Activated CD8-positive, alpha-beta memory T cell treated with anti-CD3 and anti-CD28 coated beads for 36 hours (primary cell): ENCODE measurements around the gene TRAP1. TPM values are rescaled to one million over a fixed set of nuclear protein-coding genes. Genes with fewer than 3 reads are reported as not detected.
"Not testable (repeated sequence)": the region's sequence is repeated elsewhere in the genome, so short reads cannot be mapped to it uniquely, and the experiment has no call there.

Source experiments
- CTCF ChIA-PET: fragments of 350-600 bp; sonication (Branson Sonifier 250); formaldehyde crosslinking; loops from one replicate; lab custom pipeline; 2021; ENCODE audit warnings: antibody characterized with exemption; lab: Charles Lee
- POLR2A ChIA-PET: fragments of 350-600 bp; sonication (Branson Sonifier 250); formaldehyde crosslinking; loops from one replicate; lab custom pipeline; 2021; ENCODE audit warnings: antibody characterized with exemption; lab: Charles Lee
- total RNA-seq, 2 experiments: library from RNA; stranded (reverse); gene quantifications; one replicate each; pipeline ENCODE4 v1.2.3, GENCODE V29; 2021

The TRAP1 gene
- total RNA-seq, 2 experiments from 2014 or later = 331 to 335 TPM

DNA sequence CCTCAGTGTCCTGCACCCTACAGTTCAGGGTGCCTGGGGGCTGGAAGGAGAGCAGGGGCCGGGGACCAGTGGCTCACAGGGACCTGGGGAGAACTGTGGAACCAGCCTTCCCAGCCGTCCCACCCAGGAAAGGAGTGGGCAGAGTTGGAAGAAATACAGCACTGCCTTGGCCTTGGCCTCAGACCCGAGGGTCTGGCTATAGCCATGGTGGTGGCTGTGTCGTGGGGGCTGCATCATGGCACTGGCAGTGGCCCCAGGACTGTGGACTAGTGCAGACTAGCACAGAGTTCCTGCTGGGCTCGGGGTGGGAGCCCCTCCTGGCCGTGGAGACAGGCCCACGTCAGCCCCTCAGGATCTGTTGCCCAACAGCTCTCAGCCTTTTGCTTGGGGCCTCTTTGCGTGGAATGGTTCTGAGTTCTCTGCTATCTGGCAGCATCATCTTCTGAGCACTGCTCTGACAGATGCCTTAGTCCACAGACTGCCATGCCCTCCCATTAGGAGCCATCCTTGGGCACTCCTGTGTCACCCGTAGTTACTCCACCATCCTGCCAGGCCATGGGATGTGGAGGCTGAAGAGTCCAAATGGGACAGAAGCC, 75.4 kb downstream of the TRAP1 start:
- POLR2A ChIA-PET = no interaction called here
- CTCF ChIA-PET = no interaction called here

- ChIA-PET CTCF (no interaction called here), POLR2A (interaction anchor here (0.5 kb wide), 1 partner anchor 29 kb away, joined by 5 read pairs; no protein-coding TSS in a partner anchor)
Measured at GRCh38 chr16:3640632-3641501, 76.5 kb downstream of the TRAP1 start.

DNA sequence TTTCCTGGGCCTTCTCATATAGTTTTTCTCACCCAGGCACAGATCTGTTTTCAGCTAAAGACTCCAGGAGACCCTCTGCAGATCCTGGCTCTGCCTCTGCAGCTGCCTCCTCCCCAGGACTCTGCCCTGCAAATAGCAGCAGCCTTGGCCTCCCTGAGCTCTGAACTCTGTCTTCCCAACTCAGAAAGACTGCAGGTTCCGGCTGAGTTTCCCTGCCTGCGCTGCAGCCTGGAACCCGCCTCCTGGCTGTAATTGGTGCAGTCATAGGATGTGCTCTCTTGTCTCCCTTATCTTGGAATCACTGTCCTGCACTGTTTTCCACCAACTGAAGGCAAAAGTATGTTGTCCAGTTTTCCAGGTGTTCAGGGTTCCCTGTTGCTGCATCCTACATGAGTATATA, 77.1 kb downstream of the TRAP1 start:
- POLR2A ChIA-PET = no interaction called here

GRCh38 chr16:3638916-3639644, 78.2 kb downstream of the TRAP1 start:
- POLR2A ChIA-PET = no interaction called here
- CTCF ChIA-PET = no interaction called here

More for the DNA sequence above, 77.1 kb downstream of the TRAP1 start:
- CTCF ChIA-PET = no interaction called here

GRCh38 chr16:3637371-3637923, 79.9 kb downstream of the TRAP1 start:
- ChIA-PET POLR2A (no interaction called here), CTCF (interaction anchor here (0.6 kb wide), 1 partner anchor 11 kb away, joined by 3 read pairs; no protein-coding TSS in a partner anchor)

DNA sequence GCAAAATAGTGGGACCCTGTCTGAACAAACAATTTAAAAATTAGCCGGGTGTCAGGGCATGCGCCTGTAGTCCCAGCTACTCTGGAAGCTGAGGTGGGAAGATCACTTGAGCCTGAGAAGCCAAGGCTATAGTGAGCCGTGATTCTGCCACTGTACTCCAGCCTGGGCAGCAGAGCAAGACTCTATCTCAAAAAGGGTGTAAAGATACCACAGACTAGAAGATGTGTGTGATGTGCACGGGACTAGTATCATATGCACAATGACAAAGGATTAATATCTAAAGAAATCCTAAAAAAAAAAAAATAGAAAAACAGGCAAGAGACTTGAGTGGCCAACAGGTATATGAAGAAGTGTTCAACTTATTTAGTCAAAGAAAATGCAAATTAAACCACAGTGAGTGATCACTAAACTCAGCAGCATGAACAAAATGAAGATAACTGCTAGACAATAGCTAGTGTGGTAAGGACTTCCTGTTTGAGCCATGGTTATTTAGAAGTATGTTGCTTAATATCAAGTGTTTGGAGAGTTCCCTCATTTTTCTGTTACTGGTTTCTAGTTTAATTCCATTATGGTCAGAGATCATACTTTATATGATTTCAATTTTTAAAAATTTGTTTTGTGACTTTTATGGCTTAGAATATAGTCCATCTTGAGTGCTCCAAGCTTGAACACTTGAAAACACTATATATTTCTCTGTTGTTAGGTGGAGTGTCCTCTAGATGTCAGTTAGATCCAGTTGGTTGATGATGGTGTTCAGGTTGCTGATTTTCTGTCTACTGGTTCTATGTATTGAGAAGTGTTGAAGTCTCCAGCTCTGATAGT, 91.2 kb downstream of the TRAP1 start:
- POLR2A ChIA-PET = interaction anchor here (0.7 kb wide), 1 partner anchor 14 kb away, joined by 4 read pairs; no protein-coding TSS in a partner anchor
- CTCF ChIA-PET = interaction anchor here (0.7 to 1.9 kb wide), 4 partner anchors 9 to 14 kb away, joined by 3 to 6 read pairs (median 3); partner anchors contain the start of gene SLX4

DNA sequence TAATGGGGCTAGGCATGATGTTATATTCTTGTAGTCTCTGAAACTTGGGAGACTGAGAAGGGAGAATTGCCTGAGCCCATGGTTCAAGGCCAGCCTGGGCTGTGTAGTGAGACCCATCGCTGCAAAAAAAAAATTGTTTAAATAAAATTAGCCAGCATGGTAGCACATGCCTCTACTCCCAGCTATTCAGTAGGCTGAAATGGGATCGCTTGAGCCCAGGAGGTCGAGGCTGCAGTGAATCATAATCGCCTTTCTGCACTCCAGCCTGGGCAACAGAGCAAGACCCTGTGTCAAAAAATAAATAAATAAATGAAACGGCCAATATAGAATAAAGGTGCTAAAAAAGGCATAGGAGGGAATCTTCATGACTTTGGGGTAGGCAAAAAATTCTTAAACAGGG, 92.0 kb downstream of the TRAP1 start:
- POLR2A ChIA-PET = no interaction called here
- CTCF ChIA-PET = no interaction called here

GRCh38 chr16:3623642-3624041, 93.7 kb downstream of the TRAP1 start:
- ChIA-PET CTCF (no interaction called here), POLR2A (no interaction called here)

- CTCF ChIA-PET = no interaction called here
- POLR2A ChIA-PET = no interaction called here
Measured at GRCh38 chr16:3618769-3619141, 98.6 kb downstream of the TRAP1 start.

DNA sequence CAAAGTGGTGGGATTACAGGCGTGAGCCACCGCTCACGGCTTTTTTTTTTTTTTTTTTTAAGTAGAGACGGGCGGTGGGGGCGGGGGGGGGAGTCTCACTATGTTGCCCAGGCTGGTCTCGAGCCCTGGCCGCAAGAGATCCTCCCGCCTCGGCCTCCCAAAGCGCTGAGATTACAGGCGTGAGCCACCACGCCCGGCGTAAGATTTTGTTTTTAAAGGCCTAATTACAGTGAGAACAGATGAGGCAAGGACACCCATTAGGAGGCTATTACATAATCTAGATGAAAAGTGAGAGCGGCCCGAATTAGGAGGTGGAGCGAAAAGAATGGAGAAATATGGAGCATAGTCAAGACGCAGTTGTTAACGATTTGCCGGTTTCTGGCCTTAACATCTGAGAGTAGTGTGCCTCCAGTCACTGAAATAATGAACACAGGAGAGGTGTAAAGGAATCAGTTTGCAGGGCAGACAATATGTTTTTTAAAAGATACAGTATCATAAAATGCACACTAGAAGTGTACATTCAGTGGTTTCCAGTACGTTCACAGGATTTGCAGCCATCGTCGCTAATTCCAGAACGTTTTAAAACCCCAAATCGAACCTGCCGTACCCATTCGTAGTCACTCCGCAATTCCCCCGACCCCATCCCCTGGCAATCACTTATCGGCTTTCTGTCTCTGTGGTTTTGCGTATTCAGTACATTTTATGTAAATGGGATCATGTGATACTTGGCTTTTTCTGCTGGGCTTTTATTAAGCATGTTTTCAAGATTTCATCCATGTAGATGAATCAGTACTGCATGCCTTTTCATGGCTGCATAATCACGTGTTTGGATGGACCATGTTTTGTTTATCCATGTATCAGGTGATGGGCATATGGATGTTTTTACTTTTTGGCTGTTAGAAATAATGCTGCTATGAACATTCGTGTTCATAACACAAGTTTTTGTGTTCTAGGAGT, 104.5 kb downstream of the TRAP1 start:
- POLR2A ChIA-PET = interaction anchor here (0.6 to 0.7 kb wide), 4 partner anchors 13 to 97 kb away, joined by 3 to 6 read pairs (median 4); no protein-coding TSS in a partner anchor

DNA sequence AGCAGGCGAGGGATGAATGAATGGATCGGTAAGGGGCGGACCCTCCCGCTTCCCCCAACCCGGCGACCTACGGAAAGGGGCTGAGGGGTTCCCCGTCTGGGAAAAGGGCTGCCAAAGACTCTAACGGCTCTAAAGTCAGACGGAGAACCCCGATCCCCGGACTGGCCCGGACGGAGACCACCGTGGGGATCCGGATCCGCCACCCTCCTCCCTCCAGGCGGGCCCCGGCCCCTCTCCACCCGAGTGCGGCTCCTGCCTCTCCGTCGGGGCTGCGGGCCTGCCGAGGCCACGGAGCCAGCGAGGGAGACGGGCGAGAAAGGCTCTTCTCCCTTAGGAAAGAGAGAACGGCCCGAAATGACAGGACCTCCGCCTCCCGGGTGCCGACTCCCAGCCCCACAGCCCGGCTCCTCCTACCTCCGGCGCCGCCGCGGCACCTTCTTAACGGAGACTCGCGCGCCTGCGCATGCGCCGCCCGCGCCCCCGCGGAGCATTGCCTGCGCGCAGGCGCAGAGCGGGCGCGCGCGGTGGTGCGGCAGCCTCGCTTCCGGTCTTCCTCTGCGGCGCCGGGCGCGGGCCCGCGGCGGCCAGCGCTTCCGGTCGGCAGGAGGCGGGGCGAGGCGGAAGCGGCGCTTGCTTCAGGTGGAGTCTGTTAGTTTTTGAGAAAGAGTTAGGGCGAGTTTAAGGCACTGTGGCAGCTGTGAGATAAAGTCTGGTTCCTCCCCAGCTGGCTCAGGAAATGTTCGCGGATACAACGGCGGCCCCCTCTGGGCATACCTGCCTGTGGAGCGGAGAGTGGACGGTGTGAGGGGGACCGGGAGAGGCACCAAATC, 106.0 kb downstream of the TRAP1 start, which contains the start of gene SLX4:
TSS of gene SLX4 (minus strand) at position 461 of the 830 bp plus-strand sequence. CDS start 2,642 bp downstream, outside the sequence.
- CTCF ChIA-PET = interaction anchor here (1.1 kb wide), 2 partner anchors 16 to 44 kb away, joined by 4 to 6 read pairs; no protein-coding TSS in a partner anchor

More for the DNA sequence above, 104.5 kb downstream of the TRAP1 start:
- CTCF ChIA-PET = interaction anchor here (1.0 kb wide), 1 partner anchor 9 kb away, joined by 3 read pairs; no protein-coding TSS in a partner anchor

DNA sequence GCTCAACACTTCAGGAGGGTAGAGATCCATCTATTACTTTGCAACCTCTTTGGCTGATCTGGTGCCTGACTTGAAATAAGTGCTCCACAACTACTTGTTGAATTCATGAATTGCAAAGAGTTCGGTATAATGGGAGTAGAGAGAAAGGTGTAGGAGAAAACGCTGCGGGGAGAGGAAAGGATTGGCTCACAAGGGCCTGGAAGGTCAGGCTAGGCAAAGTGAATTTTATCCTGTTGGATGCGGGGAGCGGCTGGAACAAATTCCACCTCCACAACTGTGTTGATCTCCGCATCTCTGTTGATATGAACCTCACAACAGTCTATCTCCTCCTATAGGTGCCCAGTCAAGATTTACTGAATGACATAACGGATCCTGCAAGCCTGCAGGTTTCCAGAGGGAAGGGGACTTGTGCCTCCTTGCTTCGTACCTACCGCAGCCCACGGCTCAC, 106.6 kb downstream of the TRAP1 start:
- ChIA-PET POLR2A (no interaction called here), CTCF (no interaction called here)

More for the DNA sequence above, 106.0 kb downstream of the TRAP1 start, which contains the start of gene SLX4:
- POLR2A ChIA-PET = interaction anchor here (0.6 to 0.7 kb wide), 2 partner anchors 15 to 29 kb away, joined by 4 to 5 read pairs; no protein-coding TSS in a partner anchor

DNA sequence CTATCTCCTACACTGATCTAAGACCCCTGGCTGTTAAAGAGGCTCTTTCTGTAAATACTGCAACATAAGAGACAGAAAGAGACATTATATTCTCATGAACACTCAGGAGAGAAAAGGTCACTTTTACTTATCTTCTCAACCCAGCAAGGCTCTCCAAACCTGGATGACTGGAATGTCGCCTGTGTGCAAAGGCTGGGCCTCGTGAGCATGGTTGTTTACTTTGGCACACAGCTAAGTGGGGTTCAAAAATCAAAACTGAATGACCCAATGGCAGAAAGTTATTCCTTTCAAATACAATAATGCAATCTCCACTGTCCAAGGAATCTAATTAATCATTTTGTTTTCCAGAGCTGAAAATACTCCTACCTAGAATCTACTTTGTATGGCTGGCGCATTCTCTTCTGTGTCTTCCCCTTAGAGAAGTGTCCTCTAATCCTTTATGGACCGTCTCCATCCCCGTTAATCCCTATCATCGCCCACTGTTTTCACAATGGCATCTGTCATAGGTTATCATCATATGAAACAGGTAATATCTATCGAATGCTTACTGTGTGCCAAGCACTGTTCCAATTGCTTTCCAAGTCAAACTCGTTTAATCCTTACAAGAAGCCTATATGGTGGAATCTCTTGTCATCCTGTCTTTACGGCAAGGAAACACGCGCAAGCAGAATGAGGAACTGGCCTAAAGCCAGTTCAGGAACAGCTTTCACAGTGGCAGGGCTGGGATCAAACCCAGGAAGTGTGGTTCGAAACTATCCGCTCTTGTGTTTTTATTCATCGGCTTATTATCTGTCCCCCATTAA, 107.2 kb downstream of the TRAP1 start:
- ChIA-PET POLR2A (no interaction called here), CTCF (no interaction called here)

GRCh38 chr16:3608976-3609375, 108.3 kb downstream of the TRAP1 start:
- POLR2A ChIA-PET = not testable (repeated sequence)
- CTCF ChIA-PET = interaction anchor here (0.6 kb wide), 1 partner anchor 146 kb away, joined by 5 read pairs; no protein-coding TSS in a partner anchor

DNA sequence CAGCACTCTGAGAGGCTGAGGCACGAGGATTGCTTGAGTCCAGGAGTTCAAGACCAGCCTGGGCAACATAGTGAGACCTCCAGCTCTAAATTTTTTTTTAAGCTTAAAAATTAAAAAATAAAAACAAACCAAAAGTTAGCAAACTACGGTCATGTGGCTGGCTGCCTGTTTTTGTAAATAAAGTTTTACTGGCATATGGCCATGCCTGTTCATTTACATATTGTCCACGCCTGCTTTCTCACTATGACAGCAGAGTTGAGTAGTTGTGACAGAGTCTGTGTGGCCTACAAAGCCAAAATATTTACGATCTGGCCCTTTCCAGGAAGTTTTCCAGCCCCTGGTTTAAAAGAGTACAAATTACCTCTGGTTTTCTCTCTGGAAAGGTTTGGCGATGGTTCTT, 109.3 kb downstream of the TRAP1 start:
- CTCF ChIA-PET = no interaction called here
- POLR2A ChIA-PET = interaction anchor here (1.1 kb wide), 1 partner anchor 30 kb away, joined by 3 read pairs; no protein-coding TSS in a partner anchor
